Measurements from ENCODE around the gene ARMC8.

ARMC8 gene

GRCh38 chr3:138310494-138310893 is 123.4 kb downstream of the ARMC8 start:
- no peak for DNase-seq

- no peak for DNase-seq
Observed at GRCh38 chr3:138314751-138315150, 127.7 kb downstream of the ARMC8 start.

DNA sequence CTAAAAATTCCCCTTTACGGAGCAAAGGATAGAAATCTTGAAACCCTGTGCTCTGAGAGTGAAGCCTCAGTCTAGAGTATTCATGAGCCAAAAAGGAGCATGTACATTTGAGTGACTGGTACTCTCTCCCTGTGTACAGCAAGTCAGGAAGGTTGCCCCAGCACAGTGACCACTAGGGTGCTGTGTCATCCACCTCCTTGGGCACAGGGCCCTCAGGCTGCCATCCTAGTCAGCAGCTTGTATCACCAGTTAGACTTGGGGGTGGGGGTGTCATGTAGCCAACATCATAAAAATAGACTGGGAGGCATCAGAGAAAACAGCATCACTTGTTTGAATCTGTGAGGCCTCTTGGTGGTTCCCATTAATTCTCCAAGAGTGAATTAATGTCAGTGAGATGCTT is 130.6 kb downstream of the ARMC8 start:
- DNase-seq = no peak

- no peak for DNase-seq
Observed at GRCh38 chr3:138323971-138324370, 136.9 kb downstream of the ARMC8 start.

DNA sequence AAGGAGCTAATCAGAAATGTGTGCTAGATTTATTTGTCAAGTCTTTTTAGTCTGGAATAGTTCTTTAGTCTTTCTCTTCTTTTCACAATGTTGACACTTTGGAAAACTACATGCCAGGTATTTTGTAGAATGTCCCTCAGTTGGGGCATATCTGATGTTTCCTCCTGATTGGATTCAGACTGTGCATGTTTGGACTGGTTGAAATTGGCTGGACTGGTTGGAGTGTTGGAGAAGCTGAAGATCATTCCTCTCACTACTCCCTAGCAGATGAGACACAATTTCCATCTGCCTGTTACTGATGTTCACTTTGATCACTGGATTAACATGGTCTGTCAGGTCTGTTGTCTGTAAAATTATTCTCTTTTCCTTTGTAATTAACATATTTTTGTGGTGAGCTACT is 138.9 kb downstream of the ARMC8 start:
- no peak for DNase-seq

DNA sequence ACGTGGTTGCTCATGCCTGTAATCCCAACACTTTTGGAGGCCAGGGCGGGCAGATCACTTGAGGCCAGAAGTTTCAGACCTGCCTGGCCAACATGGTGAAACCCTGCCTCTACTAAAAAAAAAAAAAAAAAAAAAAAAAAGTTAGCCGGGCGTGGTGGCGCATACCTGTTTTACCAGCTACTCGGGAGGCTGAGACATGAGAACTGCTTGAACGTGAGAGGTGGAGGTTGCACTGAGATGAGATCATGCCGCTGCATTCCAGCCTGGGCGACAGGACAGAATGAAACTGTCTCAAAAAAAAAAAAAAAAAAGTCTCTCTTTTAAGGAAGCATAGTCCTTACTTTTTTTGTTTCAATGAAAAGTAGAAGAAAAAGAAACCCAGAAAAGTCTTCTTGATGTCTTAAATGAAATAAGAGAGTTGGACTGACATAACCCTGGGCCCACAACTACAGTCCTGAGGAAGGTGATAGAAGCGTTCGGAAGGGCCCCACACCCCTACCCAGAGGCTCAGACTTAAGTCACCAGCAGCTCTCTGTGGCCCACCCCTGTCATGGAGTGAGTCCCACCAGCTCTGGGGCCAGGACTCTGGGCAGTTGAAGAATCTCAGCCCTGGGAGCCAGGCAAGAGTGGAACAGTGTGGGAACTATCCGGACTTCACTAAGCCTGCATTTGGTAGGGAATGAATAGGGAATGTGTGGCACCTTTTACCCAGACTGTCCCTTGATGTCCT is 139.9 kb downstream of the ARMC8 start:
- DNase-seq = no peak

- DNase-seq = no peak
Observed at GRCh38 chr3:138327831-138328230, 140.7 kb downstream of the ARMC8 start.

- DNase-seq = no peak
Observed at GRCh38 chr3:138328341-138328740, 141.2 kb downstream of the ARMC8 start.

- peak; percentile 89 for DNase-seq
Observed at GRCh38 chr3:138329127-138329983, 142.3 kb downstream of the ARMC8 start, which contains the start of gene NME9. Gene NME9, minus strand, starts transcription at chr3:138329851. Its CDS starts 516 bp downstream, at chr3:138329335.

DNA sequence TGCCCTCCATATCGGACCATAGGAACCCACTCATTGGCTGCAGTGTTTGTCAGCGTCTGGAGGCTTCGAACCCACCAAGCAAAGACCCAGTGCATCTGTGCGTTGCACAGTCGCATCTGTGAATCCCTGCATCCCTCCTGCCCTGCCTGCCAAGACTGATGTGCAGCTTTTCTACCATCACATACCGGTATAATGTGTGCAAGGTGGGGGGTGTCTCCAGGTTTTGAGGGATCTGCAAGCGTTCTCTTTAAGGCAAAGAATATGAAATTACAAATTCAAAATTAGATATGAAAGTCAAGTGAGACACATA is 142.8 kb downstream of the ARMC8 start:
- DNase-seq = no peak

- DNase-seq = no peak
Observed at GRCh38 chr3:138331143-138331894, 144.2 kb downstream of the ARMC8 start.

DNA sequence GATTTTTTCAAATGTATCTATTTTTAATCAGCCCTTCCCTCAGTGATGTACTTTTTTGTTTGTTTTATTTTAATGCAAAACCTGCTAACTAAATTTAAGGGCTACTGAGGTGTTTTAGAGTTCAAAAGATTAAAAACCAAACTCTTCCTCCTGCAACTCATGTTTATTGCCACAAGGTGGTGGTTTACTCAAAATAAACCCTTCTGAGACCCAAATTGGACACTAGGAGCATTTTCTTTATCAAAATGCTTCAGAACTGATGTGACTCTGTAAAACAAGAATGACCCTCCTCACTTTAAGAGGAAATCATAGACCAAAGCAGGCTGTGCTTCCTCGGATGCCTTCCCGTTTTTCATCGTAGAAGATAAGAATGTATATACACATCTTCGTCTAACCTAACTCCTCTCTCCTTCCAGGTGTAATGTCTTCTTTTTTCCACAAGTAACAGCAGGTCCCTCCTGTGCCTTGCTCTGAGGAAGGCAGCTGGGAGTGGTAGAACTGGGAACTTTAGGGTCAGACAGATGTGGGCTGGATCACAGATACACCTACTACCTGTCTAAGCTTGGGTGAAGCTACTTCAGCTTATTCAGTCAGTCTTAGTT is 145.5 kb downstream of the ARMC8 start:
- peak; percentile 8 for DNase-seq

DNA sequence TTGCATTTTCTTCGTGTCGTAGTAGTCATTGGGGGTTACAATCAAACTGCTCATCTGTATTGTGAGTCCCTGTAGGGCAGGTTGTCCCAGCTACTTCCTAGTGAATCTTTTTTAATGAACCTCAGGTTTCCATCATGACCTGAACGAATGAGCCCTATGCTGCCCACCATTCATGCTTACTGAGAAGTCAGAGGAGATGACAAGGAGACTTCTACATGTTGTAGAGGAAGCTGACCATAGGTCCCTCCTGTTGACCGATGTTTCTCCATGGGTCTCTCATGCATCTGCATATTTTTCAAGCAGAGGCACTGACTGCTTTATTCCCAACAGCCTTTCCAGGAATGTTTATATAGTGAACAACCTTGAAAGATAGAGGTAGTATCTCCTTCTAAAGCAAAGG is 147.5 kb downstream of the ARMC8 start:
- DNase-seq = no peak

GRCh38 chr3:138336454-138336999 is 149.4 kb downstream of the ARMC8 start:
- peak; percentile 10 for DNase-seq

GRCh38 chr3:138338244-138338643 is 151.1 kb downstream of the ARMC8 start:
- no peak for DNase-seq

DNA sequence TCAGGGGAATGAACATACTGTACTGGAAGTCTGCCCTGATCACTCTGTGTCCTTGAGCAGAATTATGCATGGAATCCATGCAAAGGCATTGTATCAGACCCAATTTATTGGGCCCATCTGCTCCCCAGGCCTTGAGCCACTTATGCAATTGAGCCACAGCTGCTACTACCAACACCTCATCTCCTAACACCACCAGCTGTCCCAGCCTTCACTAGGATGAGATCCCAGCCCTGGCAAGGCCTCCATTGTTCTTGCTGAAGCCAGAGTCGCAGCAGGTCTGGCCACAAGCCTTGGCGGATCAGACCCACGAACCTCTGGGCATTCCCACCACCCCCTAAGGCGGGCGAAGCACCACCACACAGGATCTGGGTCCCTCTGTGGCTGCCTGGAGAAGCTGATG is 151.7 kb downstream of the ARMC8 start:
- no peak for DNase-seq

DNA sequence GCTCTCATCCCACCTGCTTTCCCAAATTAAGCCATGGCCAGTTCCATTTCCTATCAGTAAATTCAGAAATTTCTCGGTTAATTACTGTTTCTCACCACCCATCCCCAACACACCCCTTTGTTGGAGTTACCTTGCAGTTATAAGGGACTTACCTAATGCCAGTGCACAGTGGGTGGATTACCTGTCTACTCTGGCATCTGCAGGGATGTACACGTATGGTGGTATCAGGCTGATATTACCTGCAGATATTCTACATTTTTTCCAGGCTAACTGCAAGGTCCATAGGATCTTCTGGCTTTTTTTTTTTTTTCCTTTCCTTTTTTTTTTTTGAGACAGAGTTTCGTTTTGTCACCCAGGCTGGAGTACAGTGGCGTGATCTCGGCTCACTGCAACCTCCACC is 153.4 kb downstream of the ARMC8 start:
- no peak for DNase-seq

GRCh38 chr3:138344754-138345153 is 157.7 kb downstream of the ARMC8 start:
- no peak for DNase-seq
